GM19099 (cell line): ENCODE results near the gene FAM187B.

Experiments
- POLR2A ChIP-seq: IDR thresholded peaks from 3 replicates; pipeline ENCODE4 v1.6.1; 2011; ENCODE audit warnings: low read depth; ENCODE audit not compliant: insufficient read length; ENCODE audit errors: extremely low read depth

Gene FAM187B

GRCh38 chr19:35224681-35225571, 3.6 kb downstream of the FAM187B start:
- no peak for TF ChIP-seq POLR2A

- no peak for TF ChIP-seq POLR2A
Observed at GRCh38 chr19:35223862-35224505, 4.6 kb downstream of the FAM187B start.

GRCh38 chr19:35223084-35223790, 5.3 kb downstream of the FAM187B start:
- TF ChIP-seq POLR2A = no peak

- TF ChIP-seq POLR2A = no peak
Observed at GRCh38 chr19:35222373-35223015, 6.0 kb downstream of the FAM187B start.

- TF ChIP-seq POLR2A = no peak
Observed at GRCh38 chr19:35220315-35220921, 8.1 kb downstream of the FAM187B start.

- no peak for TF ChIP-seq POLR2A
Observed at GRCh38 chr19:35219008-35219407, 9.5 kb downstream of the FAM187B start.

- no peak for TF ChIP-seq POLR2A
Observed at GRCh38 chr19:35217649-35217990, 10.9 kb downstream of the FAM187B start.

GRCh38 chr19:35216833-35217648, 11.5 kb downstream of the FAM187B start:
- TF ChIP-seq POLR2A = no peak

- TF ChIP-seq POLR2A = no peak
Observed at GRCh38 chr19:35216016-35216832, 12.3 kb downstream of the FAM187B start.

- no peak for TF ChIP-seq POLR2A
Observed at GRCh38 chr19:35214766-35215422, 13.6 kb downstream of the FAM187B start.

- TF ChIP-seq POLR2A = no peak
Observed at GRCh38 chr19:35213663-35214632, 14.6 kb downstream of the FAM187B start.
